A549 (cell line): ENCODE measurements around the gene KDM4B. TPM values are rescaled to one million over a fixed set of nuclear protein-coding genes. Genes with fewer than 3 reads are reported as not detected.

Source experiments
- ATAC-seq, 2 experiments: fragments of 200-7000 bp in 1 of 2; fragments of >200 bp in 1 of 2; cut with Nextera tagmentation in 1 of 2; cut with Tn5 transposase in 1 of 2; 3 replicates each; pipeline versions ENCODE4 v1.8.0 to v1.9.1; 2018 to 2020; ENCODE audit warnings: mild to moderate bottlenecking in 1 of 2, moderate library complexity in 1 of 2
- CTCF ChIA-PET: fragments of 300-600 bp; sonication (Branson Sonifier 250); formaldehyde crosslinking; extraction: SDS; loops from one replicate; lab custom pipeline; 2021; ENCODE audit warnings: antibody characterized with exemption, inconsistent platforms; lab: Yijun Ruan, JAX
- POLR2A ChIA-PET: fragments of 350-600 bp; formaldehyde crosslinking; extraction: SDS; loops from one replicate; lab custom pipeline; 2021; ENCODE audit warnings: antibody characterized with exemption, inconsistent platforms; lab: Yijun Ruan, JAX
- DNase-seq, 2 experiments: peaks; one replicate each; pipeline versions ENCODE4 v3.0.0 to v3.0.0-alpha.2; 2011 to 2016; ENCODE audit warnings: low read depth in 1 of 2, low spot score in 1 of 2
- FAIRE-seq: peaks from 2 replicates; lab custom pipeline; 2011; peaks lifted over from hg19 to GRCh38; lab: Jason Lieb, UNC
- H3K27ac ChIP-seq, 2 experiments: fragments of >200 bp; sonication (Bioruptor Twin); formaldehyde crosslinking; 3 replicates each; pipeline ENCODE4 v1.5.1; 2016 to 2017
- H3K4me1 ChIP-seq: fragments of >200 bp; sonication (Bioruptor Twin); formaldehyde crosslinking; 3 replicates; pipeline ENCODE4 v1.6.1; 2016
- H3K4me2 ChIP-seq: fragments of >200 bp; sonication (Bioruptor Twin); formaldehyde crosslinking; 3 replicates; pipeline ENCODE4 v1.6.1; 2016
- H3K4me3 ChIP-seq: fragments of >200 bp; sonication (Bioruptor Twin); formaldehyde crosslinking; 3 replicates; pipeline ENCODE4 v1.5.1; 2016
- H3K9me3 ChIP-seq: fragments of >200 bp; sonication (Bioruptor Twin); formaldehyde crosslinking; 3 replicates; pipeline ENCODE4 v1.6.1; 2016
- BHLHE40 ChIP-seq: IDR thresholded peaks from 2 replicates; pipeline ENCODE4 v1.6.1; 2012; ENCODE audit warnings: low read depth, low read length, inconsistent platforms
- CBX8 ChIP-seq: fragments of 200-600 bp; sonication (generic); IDR thresholded peaks from 2 replicates; pipeline ENCODE4 v1.6.1; 2016
- CTCF ChIP-seq: fragments of >200 bp; sonication (Bioruptor Twin); formaldehyde crosslinking; IDR thresholded peaks from 3 replicates; pipeline ENCODE4 v1.5.1; 2016
- EHF ChIP-seq: fragments of 250-450 bp; sonication (Bioruptor Pico); IDR thresholded peaks from 2 replicates; pipeline ENCODE4 v1.5.0; 2020; ENCODE audit warnings: mild to moderate bottlenecking
- EHMT2 ChIP-seq: fragments of 200-600 bp; sonication (generic); IDR thresholded peaks from 2 replicates; pipeline ENCODE4 v1.6.1; 2016; ENCODE audit warnings: antibody characterized with exemption, low read depth, mild to moderate bottlenecking, moderate library complexity
- EP300 ChIP-seq, 2 experiments: fragments of >200 bp; sonication (Bioruptor Twin); formaldehyde crosslinking; IDR thresholded peaks; 2 replicates in 1 of 2; 3 replicates in 1 of 2; pipeline ENCODE4 v1.6.1; 2016 to 2017
- FOSL2 ChIP-seq, 2 experiments: fragments of 450-650 bp in 1 of 2; fragments of >200 bp in 1 of 2; sonication (Bioruptor Twin) in 1 of 2; formaldehyde crosslinking; IDR thresholded peaks; 2 replicates each; pipeline versions ENCODE4 v1.5.0 to v1.6.1; 2016 to 2020; ENCODE audit warnings: mild to moderate bottlenecking in 1 of 2, moderate library complexity in 1 of 2
- HOXB13 ChIP-seq: fragments of 250-450 bp; sonication (Bioruptor Pico); IDR thresholded peaks from 2 replicates; pipeline ENCODE4 v1.5.0; 2020; ENCODE audit warnings: low read depth, mild to moderate bottlenecking, moderate library complexity
- JUNB ChIP-seq: fragments of >200 bp; sonication (Bioruptor Twin); formaldehyde crosslinking; IDR thresholded peaks from 2 replicates; pipeline ENCODE4 v1.6.1; 2016
- MAFK ChIP-seq: fragments of 450-650 bp; IDR thresholded peaks from 2 replicates; pipeline ENCODE4 v1.6.1; 2014; ENCODE audit not compliant: partially characterized antibody
- MAX ChIP-seq: IDR thresholded peaks from 2 replicates; pipeline ENCODE4 v1.6.1; 2012
- MYC ChIP-seq: IDR thresholded peaks from 2 replicates; pipeline ENCODE4 v1.6.1; 2012; ENCODE audit warnings: mild to moderate bottlenecking, inconsistent platforms, low read length, improper control_type of control experiment, borderline replicate concordance
- NFE2L2 ChIP-seq: fragments of 150-350 bp; conservative IDR thresholded peaks from 2 replicates; pipeline ENCODE4 v1.6.1; 2014; ENCODE audit warnings: low read length
- NPAS2 ChIP-seq: fragments of 250-450 bp; sonication (Bioruptor Pico); IDR thresholded peaks from 2 replicates; pipeline ENCODE4 v1.8.0; 2022; ENCODE audit warnings: mild to moderate bottlenecking, moderate library complexity, borderline replicate concordance
- NR3C1 ChIP-seq: fragments of >200 bp; sonication (Bioruptor Twin); formaldehyde crosslinking; IDR thresholded peaks from 3 replicates; pipeline ENCODE4 v1.6.1; 2017
- POLR2A ChIP-seq: IDR thresholded peaks from 2 replicates; pipeline ENCODE4 v1.6.1; 2012; ENCODE audit warnings: mild to moderate bottlenecking, low read length
- RNF2 ChIP-seq: fragments of 200-600 bp; sonication (generic); IDR thresholded peaks from 2 replicates; pipeline ENCODE4 v1.6.1; 2016; ENCODE audit warnings: low read depth, mild to moderate bottlenecking, antibody characterized with exemption, moderate library complexity, borderline replicate concordance
- SREBF2 ChIP-seq: fragments of 450-650 bp; IDR thresholded peaks from 2 replicates; pipeline ENCODE4 v1.6.1; 2014; ENCODE audit warnings: mild to moderate bottlenecking, moderate library complexity
- ZC3H11A ChIP-seq: fragments of 450-650 bp; IDR thresholded peaks from 2 replicates; pipeline ENCODE4 v1.6.1; 2014; ENCODE audit warnings: antibody characterized with exemption, mild to moderate bottlenecking
- ZFP36 ChIP-seq: fragments of 450-650 bp; IDR thresholded peaks from 2 replicates; pipeline ENCODE4 v1.6.1; 2014; ENCODE audit warnings: borderline replicate concordance; ENCODE audit not compliant: partially characterized antibody
- ZNF302 ChIP-seq: fragments of 250-450 bp; sonication (Bioruptor Pico); IDR thresholded peaks from 2 replicates; pipeline ENCODE4 v1.9.0; 2021; ENCODE audit warnings: inconsistent platforms, mild to moderate bottlenecking, moderate library complexity
- WGBS: methylation state at CpG from one replicate; pipeline ENCODE4 v1.1.6; 2017; ENCODE audit errors: missing lambda C conversion rate; 5-methylcytosine and 5-hydroxymethylcytosine counted together
- polyA plus RNA-seq, 4 experiments: library from polyadenylated mRNA; depleted of rRNA in 3 of 4; stranded (reverse); fragments of >200 nt; fragmentation: RNase III in 1 of 4; extraction: RNeasy Plus Mini Kit Qiagen cat#74134 plus additional on column Dnase treatment in 1 of 4; gene quantifications; 2 replicates in 3 of 4; 3 replicates in 1 of 4; pipeline ENCODE4 v1.2.3, GENCODE V29; 2011 to 2017
- TF ChIP-seq, protein P1 (sequence below): fragments of 450-650 bp; IDR thresholded peaks from 2 replicates; pipeline ENCODE4 v1.6.1; 2014; ENCODE audit warnings: antibody characterized with exemption
- TF ChIP-seq, protein P2 (sequence below): fragments of 250-450 bp; sonication (Bioruptor Pico); IDR thresholded peaks from 2 replicates; pipeline ENCODE4 v1.5.0; 2020; ENCODE audit warnings: low read depth, mild to moderate bottlenecking, moderate library complexity

Gene KDM4B
- polyA plus RNA-seq, 2 of the 4 experiments (the other 2 are of a cell fraction) = 3.0 to 4.6 TPM

- H3K27ac ChIP-seq = no peak overlapping the region
- no peak overlapping the region for H3K4me2 ChIP-seq
- no peaks in the 10 kb centered on the region for H3K4me1 ChIP-seq
- DNase-seq (no peak), FAIRE-seq (no peak), ATAC-seq (no peak)
- no peak overlapping the region for H3K4me3 ChIP-seq
- ChIA-PET CTCF (interaction anchor here (1.1 to 2.4 kb wide), 2 partner anchors 9 to 22 kb away, joined by 5 to 11 read pairs; no protein-coding TSS in a partner anchor), POLR2A (no interaction called here)
- no peaks in the 10 kb centered on the region for H3K9me3 ChIP-seq
- WGBS = 90% methylated on average over 11 of the region's 19 CpGs
- no peak for TF ChIP-seq EHF
- no peak for TF ChIP-seq MAX
- TF ChIP-seq, protein P1, sequence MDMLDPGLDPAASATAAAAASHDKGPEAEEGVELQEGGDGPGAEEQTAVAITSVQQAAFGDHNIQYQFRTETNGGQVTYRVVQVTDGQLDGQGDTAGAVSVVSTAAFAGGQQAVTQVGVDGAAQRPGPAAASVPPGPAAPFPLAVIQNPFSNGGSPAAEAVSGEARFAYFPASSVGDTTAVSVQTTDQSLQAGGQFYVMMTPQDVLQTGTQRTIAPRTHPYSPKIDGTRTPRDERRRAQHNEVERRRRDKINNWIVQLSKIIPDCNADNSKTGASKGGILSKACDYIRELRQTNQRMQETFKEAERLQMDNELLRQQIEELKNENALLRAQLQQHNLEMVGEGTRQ = no peak
- no peak for TF ChIP-seq MAFK
- TF ChIP-seq NPAS2 = no peak
- TF ChIP-seq POLR2A = no peak
- TF ChIP-seq NR3C1 = no peak
- no peak for TF ChIP-seq RNF2
- no peak for TF ChIP-seq NFE2L2
- no peak for TF ChIP-seq ZNF302
- TF ChIP-seq ZFP36 = no peak
- TF ChIP-seq FOSL2 (IDR thresholded peaks at IDR 0.05) = no peak
- TF ChIP-seq FOSL2 (CRISPR knock-in tag; IDR thresholded peaks at IDR 0.05) = no peak
- TF ChIP-seq MYC = no peak
- TF ChIP-seq EP300 (IDR thresholded peaks at IDR 0.05) = no peak
- TF ChIP-seq SREBF2 = no peak
- TF ChIP-seq ZC3H11A = no peak
- TF ChIP-seq CTCF = no peak
Observed at GRCh38 chr19:5070930-5071329, 102.0 kb downstream of the KDM4B start.

GRCh38 chr19:5071579-5071978 is 102.7 kb downstream of the KDM4B start:
- H3K4me2 ChIP-seq = no peak overlapping the region
- no peak overlapping the region for H3K27ac ChIP-seq
- 78% methylated on average over 6 of the region's 8 CpGs for WGBS
- POLR2A ChIA-PET = no interaction called here
- ATAC-seq (no peak), FAIRE-seq (no peak), DNase-seq (no peak)
- no peaks in the 10 kb centered on the region for H3K4me1 ChIP-seq
- CTCF ChIA-PET = interaction anchor here (2.4 kb wide), 1 partner anchor 23 kb away, joined by 11 read pairs; no protein-coding TSS in a partner anchor
- no peak for TF ChIP-seq HOXB13 (CRISPR knock-in tag)
- H3K9me3 ChIP-seq = no peaks in the 10 kb centered on the region
- H3K4me3 ChIP-seq = no peak overlapping the region

- whole genome bisulfite sequencing = 88% methylated on average over 11 of the region's 11 CpGs
- ChIA-PET CTCF (no interaction called here), POLR2A (no interaction called here)
- DNase-seq (no peak), ATAC-seq (no peak), FAIRE-seq (no peak)
- Histone ChIP-seq H3K9me3 (no peaks in the 10 kb centered on the region), H3K4me3 (no peak overlapping the region), H3K4me2 (no peak overlapping the region), H3K27ac (no peak overlapping the region), H3K4me1 (no peaks in the 10 kb centered on the region)
- no peak for TF ChIP-seq ZC3H11A
- TF ChIP-seq JUNB = no peak
- no peak for TF ChIP-seq POLR2A
- TF ChIP-seq CBX8 = no peak
- TF ChIP-seq, protein P1 = no peak
- TF ChIP-seq BHLHE40 = no peak
- TF ChIP-seq, protein P2, sequence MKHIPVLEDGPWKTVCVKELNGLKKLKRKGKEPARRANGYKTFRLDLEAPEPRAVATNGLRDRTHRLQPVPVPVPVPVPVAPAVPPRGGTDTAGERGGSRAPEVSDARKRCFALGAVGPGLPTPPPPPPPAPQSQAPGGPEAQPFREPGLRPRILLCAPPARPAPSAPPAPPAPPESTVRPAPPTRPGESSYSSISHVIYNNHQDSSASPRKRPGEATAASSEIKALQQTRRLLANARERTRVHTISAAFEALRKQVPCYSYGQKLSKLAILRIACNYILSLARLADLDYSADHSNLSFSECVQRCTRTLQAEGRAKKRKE (CRISPR knock-in tag) = no peak
- TF ChIP-seq EHMT2 = no peak
- no peak for TF ChIP-seq EP300 (IDR thresholded peaks at IDR 0.05)
Observed at GRCh38 chr19:5072115-5072514, 103.2 kb downstream of the KDM4B start.
